Ovary (tissue), 3 donors: ENCODE data around the gene ANXA11.

Experiments
- CTCF ChIP-seq, 3 donors: fragments of 450-650 bp in 2 of 3; fragments of 200-600 bp in 1 of 3; IDR thresholded peaks; one replicate each; pipeline versions ENCODE4 v1.5.1 to v1.8.0; 2016 to 2022; ENCODE audit warnings: antibody characterized with exemption in 3 of 3, mild to moderate bottlenecking in 1 of 3
- EP300 ChIP-seq: sonication (generic); formaldehyde crosslinking; IDR thresholded peaks from one replicate; pipeline ENCODE4 v1.6.1; 2017; ENCODE audit warnings: antibody characterized with exemption
- POLR2A ChIP-seq: fragments of 450-650 bp; IDR thresholded peaks from one replicate; pipeline ENCODE4 v1.6.1; 2017; ENCODE audit warnings: antibody characterized with exemption, mild to moderate bottlenecking, moderate library complexity
- donor health status: DM: no; HTN: no; CAD: no.

GRCh38 chr10:80177781-80178636 is 27.3 kb downstream of the ANXA11 start:
- TF ChIP-seq CTCF (IDR thresholded peaks at IDR 0.05), result no peak
- no peak for TF ChIP-seq POLR2A
- TF ChIP-seq EP300, result no peak
